Measurements from ENCODE around the gene NPR2.

Gene NPR2
- total RNA-seq = 1.6 to 4.4 reads per million in 2 donors

DNA sequence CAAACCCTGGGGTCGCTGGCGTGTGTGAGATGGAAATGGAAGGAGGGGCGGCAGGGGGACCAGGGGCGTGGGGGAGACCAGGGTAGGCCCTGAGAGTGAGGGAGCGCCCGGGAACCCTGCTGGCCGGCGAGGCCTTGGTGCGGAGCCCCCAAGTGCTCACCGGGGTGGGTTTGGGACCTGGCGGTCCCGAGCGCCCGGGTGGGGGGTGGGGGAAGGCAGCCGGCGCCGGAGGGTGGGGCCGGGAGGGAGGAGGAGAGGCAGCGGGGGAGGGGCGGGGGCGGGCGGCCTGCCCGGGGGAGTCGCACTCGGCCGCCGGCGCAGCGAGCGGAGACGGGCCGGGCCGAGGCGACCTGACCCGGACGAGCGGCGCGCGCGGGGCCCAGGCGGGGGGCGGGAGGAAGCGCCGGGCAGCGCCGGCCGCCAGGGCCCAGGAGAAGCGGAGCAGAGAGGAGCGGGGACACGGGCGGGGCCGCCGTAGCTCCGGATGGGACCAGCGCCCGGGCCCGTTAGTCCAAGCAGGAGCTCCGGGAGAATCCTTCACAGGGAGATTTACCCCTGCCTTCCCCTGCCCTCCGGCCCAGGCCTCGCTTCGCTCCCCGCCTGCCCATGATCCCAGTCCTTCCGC lies at the start of gene NPR2:
Gene NPR2 (plus strand): TSS at position 295 of the 625 bp plus-strand sequence. CDS start 818 bp downstream, outside the sequence.
- no peak for DNase-seq

DNA sequence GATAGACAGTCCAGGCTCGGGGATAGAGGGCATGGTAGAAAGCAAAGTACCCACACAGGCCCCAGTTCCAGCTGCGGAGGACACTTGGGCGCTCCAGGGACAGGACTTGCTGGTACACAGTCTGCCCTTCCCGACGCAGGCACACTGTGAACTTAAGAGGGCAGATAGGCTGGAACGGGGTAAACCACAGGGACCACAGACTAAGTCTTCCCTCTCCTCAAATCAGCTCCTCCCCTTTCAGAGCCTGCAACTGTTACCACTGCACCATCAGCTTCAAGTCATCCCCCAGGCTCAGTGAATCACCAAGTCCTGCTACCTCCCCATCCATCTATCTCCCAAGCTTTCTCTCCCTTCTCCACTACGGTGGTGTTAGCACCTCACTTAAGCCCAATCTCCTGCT lies 49.7 kb upstream of the NPR2 start:
- DNase-seq = peak in 1 of 5 experiments; percentile 60

DNA sequence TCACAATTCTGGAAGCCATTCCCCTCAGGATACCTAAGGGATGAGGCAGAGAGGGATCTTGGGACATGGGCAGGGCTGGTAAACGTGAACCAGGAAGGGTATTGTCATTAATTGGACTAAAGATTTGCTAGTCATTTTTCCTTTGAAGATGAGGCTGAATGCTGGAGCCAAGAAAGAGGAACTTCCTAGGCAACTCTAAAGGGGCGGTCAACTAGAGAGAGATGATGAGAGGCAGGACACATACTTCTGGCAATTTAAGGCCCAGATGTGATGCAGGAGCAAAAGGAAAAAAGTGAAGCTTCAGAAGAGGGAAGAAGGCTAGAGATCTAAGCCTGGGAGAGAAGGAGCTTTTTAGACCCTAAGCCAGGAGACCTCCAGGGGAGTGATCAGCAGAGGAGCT lies 47.9 kb upstream of the NPR2 start:
- no peak for DNase-seq

DNA sequence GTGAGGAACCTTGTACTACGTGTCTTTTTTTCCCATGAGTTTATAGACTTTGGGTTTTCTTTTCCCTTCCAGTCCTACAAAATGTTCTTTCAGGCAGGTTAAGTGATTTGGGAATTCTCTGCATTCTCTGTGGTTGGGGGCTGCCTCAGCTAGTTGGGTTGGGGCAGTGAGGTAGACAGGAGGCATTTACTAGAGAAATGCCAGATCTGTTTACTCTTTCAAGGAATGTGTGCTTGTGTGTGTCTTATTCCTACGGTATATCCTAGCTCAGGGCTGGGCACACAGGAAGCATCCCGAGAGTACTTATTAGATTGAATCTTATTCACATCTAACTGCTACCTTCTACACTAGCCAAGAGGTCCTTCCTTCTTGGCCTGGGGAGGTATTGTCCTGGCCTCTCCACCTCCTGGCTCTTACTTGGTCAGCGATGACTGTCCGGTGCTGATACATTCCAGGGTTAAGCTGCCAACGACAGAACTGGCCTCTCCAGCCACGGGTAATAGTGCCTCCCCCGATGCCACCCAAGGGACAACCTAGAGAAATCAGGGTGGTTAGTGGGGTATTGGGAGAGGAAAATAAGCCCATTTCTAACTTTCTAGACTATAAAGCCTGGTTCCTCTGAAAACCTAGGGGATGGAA lies 47.4 kb upstream of the NPR2 start:
- DNase-seq = no peak

DNA sequence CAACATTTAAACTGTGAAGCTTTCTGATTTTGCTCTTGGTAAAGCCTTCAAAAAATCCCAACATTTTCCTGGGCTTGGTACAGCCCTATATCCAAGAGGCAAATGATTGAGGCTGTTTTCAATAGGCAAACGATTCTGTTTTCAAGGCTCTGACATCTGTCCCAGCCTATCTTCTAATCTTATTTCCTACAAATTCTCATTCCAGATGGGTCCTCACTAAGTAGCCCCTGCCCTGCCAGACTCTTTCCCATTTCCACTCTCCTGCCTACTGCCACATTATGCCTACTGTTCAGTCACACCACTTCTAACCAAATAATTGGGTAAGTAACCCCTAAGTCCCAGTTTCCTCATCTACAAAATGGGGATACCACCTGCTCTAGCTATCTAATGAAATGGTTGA lies 45.8 kb upstream of the NPR2 start:
- no peak for DNase-seq

DNA sequence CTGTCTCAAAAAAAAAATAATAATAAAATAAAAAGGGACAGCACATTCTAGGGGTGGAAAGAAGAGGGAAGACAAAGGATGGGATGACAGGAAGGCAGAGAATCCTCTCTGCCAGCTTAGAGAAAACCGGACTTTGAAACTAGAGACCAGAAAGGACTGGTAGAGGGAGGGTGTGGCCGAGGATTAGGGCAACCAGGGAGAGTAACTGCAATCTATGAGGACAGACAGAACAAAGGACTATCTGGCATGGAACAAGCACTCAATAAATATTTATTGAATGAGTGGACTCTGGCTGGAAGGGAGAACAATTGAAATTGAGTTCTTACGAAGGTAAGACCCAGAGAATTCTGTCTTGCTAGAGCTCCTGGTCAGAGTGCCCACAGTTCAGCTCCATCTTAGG lies 44.8 kb upstream of the NPR2 start:
- no peak for DNase-seq

DNA sequence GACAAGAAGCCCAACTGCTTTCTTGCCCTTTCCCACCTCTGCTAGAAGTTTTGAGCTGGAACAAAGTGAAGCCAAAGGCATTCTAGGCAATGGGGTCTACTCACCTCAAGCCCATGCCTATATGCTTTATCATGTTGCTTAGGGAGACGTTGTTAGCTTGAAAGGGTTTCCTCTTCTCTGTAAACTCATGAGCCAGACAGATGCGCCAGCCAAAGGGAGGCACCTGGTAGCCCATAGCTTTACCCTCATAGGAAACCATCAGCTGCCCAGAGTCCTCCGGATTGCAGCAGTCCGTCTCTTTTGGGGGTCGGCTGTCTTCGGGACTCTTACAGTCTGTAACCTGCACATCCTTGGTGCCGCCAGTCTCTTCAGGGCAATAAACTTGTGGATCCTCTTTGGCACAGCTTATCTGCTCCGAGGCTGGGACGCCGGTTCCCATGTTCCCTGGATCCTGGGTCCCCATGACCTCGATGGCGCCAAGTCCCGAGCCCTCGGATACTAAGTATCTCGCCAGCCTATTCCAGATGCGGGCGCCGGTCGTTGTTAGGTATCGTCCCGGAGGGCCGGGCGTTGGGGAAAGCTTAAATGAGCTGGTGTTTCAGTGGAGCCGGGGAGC lies 43.0 kb upstream of the NPR2 start:
- peak in 1 of 5 experiments; percentile 27 for DNase-seq

DNA sequence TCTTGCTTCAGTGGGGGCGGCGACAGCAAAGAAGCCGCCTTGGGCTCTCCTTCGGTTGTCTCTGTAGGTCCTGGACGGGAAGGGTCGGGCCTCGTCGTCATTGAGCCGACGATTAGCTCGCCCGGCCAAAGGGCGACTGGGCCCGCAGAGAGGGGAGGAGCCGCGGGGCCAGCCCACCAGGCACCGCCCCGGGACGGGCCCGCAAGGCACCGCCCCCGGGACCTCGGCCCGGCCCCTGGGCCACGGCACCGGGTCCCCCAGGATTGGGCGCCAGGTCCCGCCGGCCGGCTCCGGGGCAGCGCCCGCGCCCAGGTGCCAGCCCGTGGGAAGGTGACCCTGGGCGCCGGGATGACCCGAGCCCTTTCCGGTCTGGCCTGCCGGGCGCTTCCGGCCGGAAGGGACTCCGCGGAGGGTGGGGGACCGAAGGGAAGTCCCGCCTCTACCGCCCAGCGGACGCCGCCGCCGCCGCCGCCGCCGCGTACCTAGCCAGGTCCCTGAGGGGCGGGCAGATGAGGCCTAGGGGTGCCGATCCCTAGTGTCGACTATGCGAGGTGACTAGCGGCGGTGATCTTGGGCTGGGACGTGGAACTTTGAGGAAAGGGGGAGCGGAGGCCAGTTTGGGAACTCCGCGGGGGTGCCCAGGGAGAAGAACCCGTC lies 42.4 kb upstream of the NPR2 start, which contains the start of the genes GBA2 and RGP1:
Gene GBA2 (minus strand): TSS at position 371 of the 657 bp plus-strand sequence. CDS start 524 bp downstream, outside the sequence.
Gene RGP1 (plus strand): TSS at position 430 of the 657 bp plus-strand sequence. CDS start 469 bp downstream, outside the sequence.
- DNase-seq = peak; percentile 42 to 77 (median 61)

DNA sequence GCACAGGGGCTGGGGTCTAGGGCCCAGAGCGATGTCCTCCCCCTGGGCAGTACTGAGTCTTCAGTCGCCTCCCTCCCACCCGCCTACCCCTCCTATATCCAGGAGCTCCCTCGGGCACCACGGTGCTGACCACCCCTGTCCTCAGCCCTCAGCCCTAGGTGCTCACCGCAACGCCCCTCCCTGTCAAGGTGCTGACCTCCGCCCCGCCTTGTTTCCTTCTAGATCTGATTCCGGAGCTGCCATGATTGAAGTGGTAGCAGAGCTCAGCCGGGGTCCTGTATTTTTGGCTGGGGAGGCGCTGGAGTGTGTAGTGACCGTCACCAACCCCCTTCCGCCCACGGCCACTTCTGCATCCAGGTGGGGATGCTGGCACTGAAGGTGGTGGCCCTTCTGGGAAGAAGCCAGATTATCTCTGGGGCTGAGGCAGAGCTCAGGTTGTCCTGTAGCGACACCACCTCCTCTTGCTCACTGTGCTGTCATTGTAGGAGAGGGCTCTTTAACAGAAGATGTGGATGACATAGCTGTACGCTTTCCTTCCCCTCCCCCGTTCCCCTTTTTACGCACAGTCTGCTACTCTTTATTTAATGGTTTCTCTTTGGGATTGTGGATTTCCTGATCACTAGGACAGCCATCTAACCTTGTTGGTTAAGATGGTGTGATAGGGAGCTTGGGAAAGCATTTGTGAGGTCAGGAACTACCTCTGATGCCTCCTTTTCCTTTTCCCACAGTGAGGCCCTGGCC lies 41.7 kb upstream of the NPR2 start:
- DNase-seq = peak in 2 of 5 experiments; percentile 32 to 65

DNA sequence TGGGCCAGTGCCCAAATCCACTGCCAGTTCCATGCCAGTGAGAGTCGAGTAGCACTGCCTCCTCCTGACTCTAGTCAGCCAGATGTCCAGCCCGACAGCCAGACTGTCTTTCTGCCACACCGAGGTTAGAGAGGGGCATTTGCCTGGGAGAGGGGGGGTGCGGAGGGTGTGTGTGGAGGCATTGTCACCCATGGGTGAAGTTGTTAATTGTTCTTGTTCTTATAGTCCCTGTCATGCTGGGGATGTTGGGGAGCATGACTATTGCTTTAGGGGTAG lies 41.2 kb upstream of the NPR2 start:
- DNase-seq = no peak

DNA sequence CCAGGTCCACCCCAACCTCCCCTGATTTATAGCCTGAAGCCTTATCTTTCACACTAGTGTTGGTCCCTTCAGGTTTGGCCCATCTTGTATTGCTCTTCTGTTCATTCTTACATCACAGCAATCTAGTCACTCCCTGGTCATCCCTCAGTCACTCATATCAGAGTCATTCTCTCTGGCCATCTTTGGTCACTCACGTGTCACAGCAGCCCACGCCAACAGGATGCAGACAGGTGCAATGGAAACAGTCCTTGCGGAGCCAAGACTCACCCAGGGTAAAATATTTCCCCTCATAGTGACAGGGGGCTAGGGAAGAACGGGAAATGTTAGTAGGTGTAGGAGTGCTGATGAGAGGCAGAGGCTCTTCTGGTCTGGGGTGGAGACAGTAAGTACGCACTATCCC lies 37.9 kb upstream of the NPR2 start:
- DNase-seq = no peak

DNA sequence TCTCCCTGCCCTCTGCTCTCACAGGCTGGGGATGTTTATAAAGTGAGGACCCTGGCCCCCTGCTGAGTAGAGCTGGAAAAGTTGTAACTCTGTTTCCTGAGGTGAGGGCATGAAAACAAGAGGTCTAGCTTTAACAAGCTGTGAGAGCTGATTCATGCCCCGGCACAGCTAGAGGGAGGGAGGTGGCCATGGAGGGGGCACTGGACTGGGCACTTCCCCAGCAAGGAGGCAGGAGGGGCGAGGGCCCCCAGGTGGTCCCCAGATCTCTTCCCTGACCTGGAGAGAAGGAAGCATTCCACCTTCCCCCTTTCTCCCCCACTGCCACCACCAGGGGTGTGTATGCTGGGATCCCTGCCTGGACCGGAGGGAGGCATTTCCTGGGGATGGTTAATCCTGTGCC lies 37.1 kb upstream of the NPR2 start, which contains the start of gene MSMP:
Gene MSMP (minus strand): TSS at position 13 of the 400 bp plus-strand sequence. CDS start 147 bp downstream, outside the sequence.
- DNase-seq = no peak

DNA sequence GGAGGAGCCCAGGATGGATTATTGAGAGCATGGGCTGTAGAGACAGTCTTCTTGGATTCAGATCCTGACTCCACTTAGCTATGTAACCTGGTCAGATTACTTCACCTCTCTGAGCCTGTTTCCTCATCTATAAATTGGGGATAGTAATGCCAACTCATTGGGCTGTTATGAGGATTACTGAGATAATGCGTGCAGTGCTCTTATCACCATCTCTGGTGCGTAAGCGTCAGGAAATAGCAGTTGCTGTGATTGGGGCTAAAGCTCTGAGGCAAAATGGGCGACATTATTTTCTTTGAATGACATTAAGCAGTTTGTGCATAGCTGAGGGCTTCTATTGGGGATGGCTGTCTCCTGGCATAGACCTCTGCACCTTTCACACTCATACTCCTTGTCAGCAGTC lies 36.3 kb upstream of the NPR2 start:
- no peak for DNase-seq

DNA sequence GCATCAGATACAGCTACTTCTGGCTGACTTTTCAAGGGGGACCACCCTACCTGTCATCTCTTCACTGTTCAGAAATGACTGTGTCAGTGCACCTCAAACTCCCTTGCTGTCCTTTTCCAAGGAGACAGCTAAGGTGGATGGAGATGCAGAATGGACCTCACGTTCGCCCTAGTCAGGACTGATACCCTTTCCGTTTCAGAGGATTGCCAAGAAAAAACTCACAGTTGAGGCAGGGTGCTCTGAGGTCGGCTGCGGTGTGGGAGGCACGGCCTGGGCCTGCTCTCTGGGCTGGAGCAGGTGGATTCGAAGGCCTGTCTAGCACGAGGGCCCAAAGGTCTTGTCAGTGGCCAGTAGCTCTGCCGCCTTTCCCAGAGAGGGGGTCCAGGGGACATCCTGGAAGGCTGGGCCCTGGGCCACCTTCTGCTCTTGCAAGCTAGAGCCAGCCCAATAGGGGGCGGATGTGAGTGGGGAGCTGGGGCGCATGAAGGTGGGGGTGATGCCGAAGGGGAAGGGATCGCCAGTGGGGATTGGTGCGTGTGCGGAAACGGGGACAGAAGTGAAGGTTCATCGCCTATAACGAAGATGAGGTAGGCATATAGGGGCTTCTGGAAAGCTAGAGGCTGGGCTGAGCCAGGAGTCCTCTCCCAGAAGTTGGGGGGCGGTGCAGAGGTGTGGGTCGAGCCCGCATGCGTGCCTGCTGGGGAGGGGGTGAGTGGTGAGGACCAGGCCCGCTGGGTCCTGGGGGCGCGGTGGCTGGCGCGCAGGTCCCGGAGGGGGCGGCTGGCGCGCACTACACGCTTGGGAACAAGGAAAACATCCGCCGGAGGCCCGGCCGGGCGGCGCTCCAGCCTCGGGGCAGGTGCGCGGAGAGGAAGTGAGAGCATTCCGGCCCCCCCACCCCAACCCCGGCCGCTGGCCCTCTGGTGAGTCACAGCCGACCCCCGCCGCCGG lies 34.8 kb upstream of the NPR2 start:
- peak; percentile 46 to 86 (median 67) for DNase-seq

DNA sequence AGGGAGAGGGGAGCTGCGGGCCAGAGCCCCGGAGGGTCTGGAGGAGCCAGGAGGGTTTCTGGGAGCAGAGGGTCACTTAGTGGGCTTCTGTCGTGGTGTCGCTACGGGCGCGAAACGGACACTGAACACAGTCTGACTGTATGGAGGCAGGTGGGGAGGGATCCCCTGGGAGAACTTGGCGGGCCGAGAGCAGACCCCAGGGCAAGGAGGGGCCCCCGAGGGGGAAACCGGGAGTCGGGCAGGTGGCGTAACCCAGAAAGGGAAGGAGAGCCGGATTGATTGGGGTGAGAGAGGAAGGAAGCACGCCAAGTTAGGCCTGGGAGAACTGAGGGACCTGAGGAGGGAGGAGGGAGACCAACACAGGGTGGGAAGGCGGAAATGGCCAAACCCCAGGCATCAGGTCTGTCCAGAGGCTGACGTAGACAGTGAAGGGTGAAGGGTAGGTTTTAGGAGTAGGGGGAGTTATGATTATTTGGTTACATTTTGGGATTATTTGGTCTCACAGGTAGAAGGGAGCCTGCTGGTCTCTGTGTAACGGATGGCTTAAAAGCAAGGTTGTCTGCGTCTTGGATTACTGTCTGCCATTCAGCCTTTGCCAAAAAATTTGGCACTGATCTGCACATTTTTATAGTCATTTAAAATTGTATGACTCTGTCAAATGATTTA lies 34.0 kb upstream of the NPR2 start:
- peak in 1 of 5 experiments; percentile 39 for DNase-seq

DNA sequence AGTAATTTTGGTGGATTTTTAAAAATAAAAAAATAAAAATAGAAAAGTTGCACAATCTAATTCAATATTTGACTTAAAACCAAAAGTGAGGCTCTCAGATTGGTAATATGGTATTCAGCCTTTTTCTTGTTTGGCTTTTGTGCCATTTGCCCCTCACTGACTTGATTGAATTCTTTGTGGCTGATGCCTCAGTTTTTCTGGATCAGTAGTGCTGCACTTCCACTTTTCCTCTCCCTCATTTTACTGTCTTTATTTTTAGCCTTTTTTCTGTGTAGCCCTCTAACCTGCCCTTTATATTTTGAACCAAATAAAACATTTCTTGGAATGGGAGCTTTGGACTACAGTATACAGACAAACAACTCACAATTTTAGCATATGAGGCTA lies 33.5 kb upstream of the NPR2 start:
- no peak for DNase-seq

DNA sequence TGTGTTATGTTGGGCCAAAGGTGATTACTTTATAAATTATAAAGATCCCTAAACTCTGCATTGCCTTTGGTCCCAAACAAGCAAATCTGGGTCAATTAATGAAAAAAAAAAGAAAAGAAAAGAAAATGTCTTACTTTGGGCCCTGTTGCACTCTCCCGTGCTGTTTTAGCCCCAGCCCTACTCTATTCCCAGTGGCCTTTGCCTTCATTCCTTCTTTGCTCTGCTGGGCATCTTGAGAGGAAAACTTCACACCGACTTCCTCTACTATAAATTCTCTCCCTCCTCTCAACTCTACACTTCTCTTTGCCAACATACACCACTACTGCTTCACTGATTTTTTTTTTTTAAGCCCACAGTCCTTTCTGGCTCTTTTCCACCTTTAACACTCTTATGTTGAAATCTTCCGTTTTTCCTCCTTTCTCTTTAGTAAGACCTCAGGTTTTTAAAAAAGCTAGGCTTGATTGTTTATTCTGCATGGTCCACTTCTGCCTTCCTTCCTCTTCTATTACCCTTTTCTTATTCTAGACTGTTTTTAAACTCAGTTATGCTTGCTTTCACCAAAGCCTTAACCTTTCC lies 32.8 kb upstream of the NPR2 start:
- no peak for DNase-seq

DNA sequence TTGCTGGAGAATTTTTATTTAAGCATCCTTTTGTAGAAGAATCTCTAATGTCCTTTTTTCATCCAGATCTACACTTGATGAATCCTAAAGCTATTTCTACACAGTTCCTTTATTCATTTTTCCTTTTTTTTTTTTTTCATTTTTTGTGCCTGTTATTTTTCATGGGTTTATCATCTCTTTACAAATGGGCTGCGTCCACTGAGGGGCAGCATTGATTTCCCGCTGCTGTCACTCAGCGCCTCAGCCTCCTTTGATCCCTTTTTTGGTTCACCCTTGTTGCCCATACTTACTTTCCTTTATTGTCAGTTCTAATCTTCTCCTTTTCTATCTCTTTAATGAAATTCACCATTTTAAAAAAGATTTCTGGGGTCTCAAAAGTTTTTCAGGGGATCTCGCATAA lies 31.6 kb upstream of the NPR2 start:
- DNase-seq = no peak

DNA sequence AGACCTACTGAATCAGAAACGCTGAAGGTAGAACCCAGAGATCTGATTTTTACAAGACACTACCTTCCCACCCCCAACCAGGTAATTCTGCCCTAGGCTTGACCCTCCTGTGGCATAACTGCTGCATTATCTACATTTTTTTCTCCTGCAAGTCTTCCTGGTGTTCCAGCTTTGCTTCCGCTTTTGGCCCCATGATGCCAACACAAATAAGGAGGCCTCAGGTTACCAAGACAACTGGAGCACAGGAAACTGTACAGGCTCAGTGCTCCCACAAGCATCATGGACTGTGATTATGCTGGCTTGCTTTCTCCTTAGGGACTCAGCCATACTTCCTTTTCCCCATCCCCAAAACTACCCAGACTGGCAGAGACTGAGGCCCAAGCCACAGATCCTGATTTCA lies 30.7 kb upstream of the NPR2 start:
- DNase-seq = no peak

DNA sequence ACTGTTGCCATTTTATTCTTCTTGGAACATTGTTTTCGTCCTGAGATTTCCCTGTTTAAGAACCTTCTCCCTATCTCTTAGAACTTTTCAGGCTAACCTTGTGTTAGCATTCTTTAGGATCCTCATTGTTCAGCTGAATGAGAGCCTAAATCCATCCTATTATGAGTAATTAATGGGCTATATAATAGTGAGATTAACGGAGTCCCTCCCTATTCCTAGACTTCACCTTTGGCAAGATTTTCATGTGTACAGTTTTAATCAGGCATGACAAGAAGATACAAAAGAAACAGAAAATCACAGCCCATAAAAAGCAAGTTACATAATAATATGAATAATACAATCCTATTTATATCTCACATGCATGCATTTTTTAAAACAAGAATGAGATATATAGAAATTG lies 28.2 kb upstream of the NPR2 start:
- no peak for DNase-seq

DNA sequence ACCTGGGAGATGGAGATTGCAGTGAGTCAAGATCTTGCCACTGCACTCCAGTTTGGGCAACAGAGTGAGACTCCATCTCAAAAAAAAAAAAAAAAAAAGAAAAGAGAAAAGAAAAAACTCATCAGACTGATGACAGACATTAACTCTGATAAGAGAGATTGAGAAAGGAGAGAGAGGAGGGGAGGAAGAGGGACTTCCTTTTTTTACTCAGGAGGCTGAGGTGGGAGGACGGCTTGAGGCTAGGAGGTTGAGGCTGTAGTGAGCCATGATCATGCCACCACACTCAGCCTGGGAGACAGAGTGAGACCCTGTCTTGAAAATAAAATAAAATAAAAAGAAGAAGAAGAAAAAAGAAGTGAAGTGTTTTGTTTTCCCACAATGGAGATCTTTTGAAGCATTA lies 27.6 kb upstream of the NPR2 start:
- no peak for DNase-seq
